ENCODE data around the gene OPCML.

GRCh38 chr11:132983641-132983978 lies 548.7 kb downstream of the OPCML start:
- no peak for TF ChIP-seq POLR2AphosphoS5 (IDR thresholded peaks at IDR 0.05)
- TF ChIP-seq, protein P1, sequence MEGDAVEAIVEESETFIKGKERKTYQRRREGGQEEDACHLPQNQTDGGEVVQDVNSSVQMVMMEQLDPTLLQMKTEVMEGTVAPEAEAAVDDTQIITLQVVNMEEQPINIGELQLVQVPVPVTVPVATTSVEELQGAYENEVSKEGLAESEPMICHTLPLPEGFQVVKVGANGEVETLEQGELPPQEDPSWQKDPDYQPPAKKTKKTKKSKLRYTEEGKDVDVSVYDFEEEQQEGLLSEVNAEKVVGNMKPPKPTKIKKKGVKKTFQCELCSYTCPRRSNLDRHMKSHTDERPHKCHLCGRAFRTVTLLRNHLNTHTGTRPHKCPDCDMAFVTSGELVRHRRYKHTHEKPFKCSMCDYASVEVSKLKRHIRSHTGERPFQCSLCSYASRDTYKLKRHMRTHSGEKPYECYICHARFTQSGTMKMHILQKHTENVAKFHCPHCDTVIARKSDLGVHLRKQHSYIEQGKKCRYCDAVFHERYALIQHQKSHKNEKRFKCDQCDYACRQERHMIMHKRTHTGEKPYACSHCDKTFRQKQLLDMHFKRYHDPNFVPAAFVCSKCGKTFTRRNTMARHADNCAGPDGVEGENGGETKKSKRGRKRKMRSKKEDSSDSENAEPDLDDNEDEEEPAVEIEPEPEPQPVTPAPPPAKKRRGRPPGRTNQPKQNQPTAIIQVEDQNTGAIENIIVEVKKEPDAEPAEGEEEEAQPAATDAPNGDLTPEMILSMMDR (IDR thresholded peaks at IDR 0.05): no peak
- no peak for TF ChIP-seq POLR2A (IDR thresholded peaks at IDR 0.05)
- TF ChIP-seq EP300 (IDR thresholded peaks at IDR 0.05; ENCODE audit: low read depth): no peak

All from transverse colon (tissue), 4 donors.